Peyer's patch (tissue), 4 donors: ENCODE measurements around the gene HSPA2.

Source experiments
- CTCF ChIP-seq, 6 experiments: fragments of 450-650 bp in 4 of 6; fragments of 200-600 bp in 2 of 6; sonication (generic) in 1 of 6; IDR thresholded peaks; one replicate each; pipeline ENCODE4 v1.5.1; 2017 to 2019; ENCODE audit warnings: antibody characterized with exemption in 6 of 6, mild to moderate bottlenecking in 3 of 6, moderate library complexity in 1 of 6
- POLR2A ChIP-seq, 2 donors: fragments of 450-650 bp; IDR thresholded peaks; one replicate each; pipeline ENCODE4 v1.5.1; 2017; ENCODE audit warnings: antibody characterized with exemption in 2 of 2, mild to moderate bottlenecking in 2 of 2, moderate library complexity in 2 of 2

GRCh38 chr14:64561631-64562030, 21.1 kb downstream of the HSPA2 start:
- TF ChIP-seq CTCF (IDR thresholded peaks at IDR 0.05) (no peak), POLR2A (IDR thresholded peaks at IDR 0.05) (no peak)
